Measurements from ENCODE around the gene WSCD2. TPM values are rescaled to one million over a fixed set of nuclear protein-coding genes. Genes with fewer than 3 reads are reported as not detected.

The WSCD2 gene
- total and polyA plus RNA-seq, 2 donors (not counting 1 experiment from before 2014, with no cell fraction given) = 1.1 to 5.9 TPM

DNA sequence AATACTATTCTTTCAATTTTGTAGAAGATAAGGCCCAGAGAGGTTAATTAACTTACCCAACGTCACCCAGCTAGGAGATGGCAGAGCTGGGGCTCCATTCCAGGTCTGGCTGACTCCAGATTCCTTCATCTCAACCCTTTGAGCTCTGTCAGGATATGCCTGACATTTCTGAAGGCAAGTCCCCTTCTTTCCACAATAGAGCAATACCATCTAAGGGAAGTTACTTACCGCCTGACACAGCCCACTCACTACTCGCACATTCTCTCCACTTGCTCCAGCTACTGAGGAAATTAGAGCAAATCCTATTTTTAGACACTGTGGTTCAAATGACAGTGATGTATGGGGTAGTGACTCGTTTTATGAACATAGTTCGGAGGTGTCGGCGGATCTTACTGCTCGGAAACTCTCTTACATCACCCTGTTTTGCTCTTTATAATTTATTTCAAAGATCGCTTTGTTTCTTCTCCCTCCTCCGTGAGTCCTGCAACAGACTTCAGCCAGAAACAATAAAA, 2.0 kb upstream of the WSCD2 start:
- no peaks in the 10 kb centered on the region for H4K20me1 ChIP-seq (ENCODE audit: control insufficient read depth, insufficient read depth, low read length, poor library complexity, severe bottlenecking)
- no peak overlapping the region for H3K27ac Mint-ChIP-seq
- H2AFZ ChIP-seq (ENCODE audit: insufficient read depth, low read depth, low read length, poor library complexity, severe bottlenecking) = no peak overlapping the region
- H3K9me3 Mint-ChIP-seq (ENCODE audit: insufficient read depth) = no peaks in the 10 kb centered on the region
- peaks cover 16% of the 10 kb centered on the region for H3K4me1 Mint-ChIP-seq
- H3K79me2 ChIP-seq (ENCODE audit: control insufficient read depth, insufficient read depth, low read length) = no peaks in the 10 kb centered on the region
- TF ChIP-seq, protein P1, sequence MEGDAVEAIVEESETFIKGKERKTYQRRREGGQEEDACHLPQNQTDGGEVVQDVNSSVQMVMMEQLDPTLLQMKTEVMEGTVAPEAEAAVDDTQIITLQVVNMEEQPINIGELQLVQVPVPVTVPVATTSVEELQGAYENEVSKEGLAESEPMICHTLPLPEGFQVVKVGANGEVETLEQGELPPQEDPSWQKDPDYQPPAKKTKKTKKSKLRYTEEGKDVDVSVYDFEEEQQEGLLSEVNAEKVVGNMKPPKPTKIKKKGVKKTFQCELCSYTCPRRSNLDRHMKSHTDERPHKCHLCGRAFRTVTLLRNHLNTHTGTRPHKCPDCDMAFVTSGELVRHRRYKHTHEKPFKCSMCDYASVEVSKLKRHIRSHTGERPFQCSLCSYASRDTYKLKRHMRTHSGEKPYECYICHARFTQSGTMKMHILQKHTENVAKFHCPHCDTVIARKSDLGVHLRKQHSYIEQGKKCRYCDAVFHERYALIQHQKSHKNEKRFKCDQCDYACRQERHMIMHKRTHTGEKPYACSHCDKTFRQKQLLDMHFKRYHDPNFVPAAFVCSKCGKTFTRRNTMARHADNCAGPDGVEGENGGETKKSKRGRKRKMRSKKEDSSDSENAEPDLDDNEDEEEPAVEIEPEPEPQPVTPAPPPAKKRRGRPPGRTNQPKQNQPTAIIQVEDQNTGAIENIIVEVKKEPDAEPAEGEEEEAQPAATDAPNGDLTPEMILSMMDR (IDR thresholded peaks at IDR 0.05) = no peak
- TF ChIP-seq EZH2 (IDR thresholded peaks at IDR 0.05; ENCODE audit: borderline replicate concordance, insufficient read depth, low read depth, low read length, poor library complexity, severe bottlenecking) = no peak
- ChIA-PET POLR2A (no interaction called here), CTCF (no interaction called here)
- peaks cover 0 to 12% (median 0%) of the 10 kb centered on the region in 3 donors for H3K9me3 ChIP-seq (ENCODE audit: control extremely low read depth in 1 of 3, control insufficient read depth in 2 of 3, insufficient read depth in 1 of 3, low read length in 2 of 3)
- no peak overlapping the region for H3K4me2 ChIP-seq (replicated peaks; ENCODE audit: low read depth, low read length, poor library complexity, severe bottlenecking)
- DNase-seq = no peak
- H3K4me1 ChIP-seq (ENCODE audit: control insufficient read depth in 2 of 2, insufficient read depth in 2 of 2, low read length in 2 of 2) = peaks cover 11 to 14% of the 10 kb centered on the region in 2 donors
- H3K27ac ChIP-seq (ENCODE audit: low read length in 2 of 2) = no peak overlapping the region
- peaks cover 0 to 48% (median 20%) of the 10 kb centered on the region in 4 experiments for H3K27me3 ChIP-seq (replicated peaks in 1 of 4; ENCODE audit: control extremely low read depth in 1 of 4, control insufficient read depth in 3 of 4, insufficient read depth in 4 of 4, low read length in 3 of 4)
- intact Hi-C loops (cut with micrococcal nuclease) = no loop called here
- H3K27me3 Mint-ChIP-seq = peaks cover 35% of the 10 kb centered on the region
- no peak overlapping the region for H3K4me3 Mint-ChIP-seq
- no peak for ATAC-seq (ENCODE audit: low read depth)
- H3K36me3 ChIP-seq (replicated peaks in 1 of 2; ENCODE audit: control extremely low read depth in 1 of 2, control insufficient read depth in 1 of 2, extremely low read depth in 1 of 2, insufficient read depth in 2 of 2, low read length in 1 of 2) = no peaks in the 10 kb centered on the region
- no peak overlapping the region for H3K4me3 ChIP-seq (ENCODE audit: control extremely low read depth in 1 of 5, extremely low read depth in 1 of 5, insufficient read depth in 1 of 5, low read depth in 2 of 5, low read length in 4 of 5)
- 43% methylated on average over 1 of the region's 10 CpGs for WGBS (ENCODE audit: insufficient coverage)
- H3K9ac ChIP-seq (ENCODE audit: low read length) = no peak overlapping the region

DNA sequence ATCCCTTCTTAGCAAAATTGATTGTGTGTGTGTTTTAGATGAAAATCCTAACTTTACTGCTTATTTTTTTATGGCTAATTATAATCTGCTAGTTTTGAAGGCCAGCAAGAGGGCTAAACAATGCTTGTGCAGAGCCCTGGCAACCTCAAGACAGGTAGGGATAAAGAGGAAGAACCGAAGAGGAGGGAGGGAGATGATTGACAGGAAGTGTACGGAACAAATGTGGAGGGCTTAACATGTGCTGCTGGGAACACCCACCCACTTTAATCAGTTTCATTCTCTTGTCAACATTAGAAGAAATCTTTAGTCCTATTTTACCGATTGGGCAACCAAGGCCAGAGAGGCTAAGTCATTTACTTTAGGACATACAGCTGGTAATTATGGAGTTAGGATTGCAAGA, 1.4 kb upstream of the WSCD2 start:
- H3K4me2 ChIP-seq (replicated peaks; ENCODE audit: low read depth, low read length, poor library complexity, severe bottlenecking) = no peak overlapping the region
- H3K79me2 ChIP-seq (ENCODE audit: control insufficient read depth, insufficient read depth, low read length) = no peaks in the 10 kb centered on the region
- TF ChIP-seq EZH2 (IDR thresholded peaks at IDR 0.05; ENCODE audit: borderline replicate concordance, insufficient read depth, low read depth, low read length, poor library complexity, severe bottlenecking) = no peak
- TF ChIP-seq, protein P1 (IDR thresholded peaks at IDR 0.05) = no peak
- peaks cover 0 to 50% (median 19%) of the 10 kb centered on the region in 4 experiments for H3K27me3 ChIP-seq (replicated peaks in 1 of 4; ENCODE audit: control extremely low read depth in 1 of 4, control insufficient read depth in 3 of 4, insufficient read depth in 4 of 4, low read length in 3 of 4)
- no peak for ATAC-seq (ENCODE audit: low read depth)
- Mint-ChIP-seq H3K4me3 (no peak overlapping the region), H3K27ac (no peak overlapping the region), H3K9me3 (ENCODE audit: insufficient read depth) (no peaks in the 10 kb centered on the region), H3K4me1 (peaks cover 22% of the 10 kb centered on the region), H3K27me3 (peaks cover 39% of the 10 kb centered on the region)
- no peaks in the 10 kb centered on the region for H4K20me1 ChIP-seq (ENCODE audit: control insufficient read depth, insufficient read depth, low read length, poor library complexity, severe bottlenecking)
- ChIA-PET POLR2A (no interaction called here), CTCF (interaction anchor here (0.7 to 1.2 kb wide), 2 partner anchors 133 to 384 kb away, joined by 3 read pairs; no protein-coding TSS in a partner anchor)
- intact Hi-C loops (cut with micrococcal nuclease) = loop anchor here (2.0 kb wide), 1 partner anchor 29 kb away; no protein-coding TSS in a partner anchor
- H3K9ac ChIP-seq (ENCODE audit: low read length) = no peak overlapping the region
- WGBS (ENCODE audit: insufficient coverage) = no CpG with 5 or more reads among the region's 3 CpGs
- H2AFZ ChIP-seq (ENCODE audit: insufficient read depth, low read depth, low read length, poor library complexity, severe bottlenecking) = no peak overlapping the region
- no peak for DNase-seq
- H3K4me1 ChIP-seq (ENCODE audit: control insufficient read depth in 2 of 2, insufficient read depth in 2 of 2, low read length in 2 of 2) = peaks cover 11 to 14% of the 10 kb centered on the region in 2 donors
- no peaks in the 10 kb centered on the region for H3K36me3 ChIP-seq (replicated peaks in 1 of 2; ENCODE audit: control extremely low read depth in 1 of 2, control insufficient read depth in 1 of 2, extremely low read depth in 1 of 2, insufficient read depth in 2 of 2, low read length in 1 of 2)
- H3K4me3 ChIP-seq (ENCODE audit: control extremely low read depth in 1 of 5, extremely low read depth in 1 of 5, insufficient read depth in 1 of 5, low read depth in 2 of 5, low read length in 4 of 5) = no peak overlapping the region
- H3K9me3 ChIP-seq (ENCODE audit: control extremely low read depth in 1 of 3, control insufficient read depth in 2 of 3, insufficient read depth in 1 of 3, low read length in 2 of 3) = peaks cover 0 to 9% (median 0%) of the 10 kb centered on the region in 3 donors
- no peak overlapping the region for H3K27ac ChIP-seq (ENCODE audit: low read length in 2 of 2)
